ENCODE measurements around the gene GRAP2. TPM values are rescaled to one million over a fixed set of nuclear protein-coding genes. Genes with fewer than 3 reads are reported as not detected.
"Not testable (repeated sequence)": the region's sequence is repeated elsewhere in the genome, so short reads cannot be mapped to it uniquely, and the experiment has no call there.

The GRAP2 gene
- 0.26 and 0.33 TPM in 2 replicates for total RNA-seq (2014; rRNA removed; shearing (Covaris generic))
- polyA plus RNA-seq (2015; cell fraction: cytosol; rRNA removed): 0.44 and 0.60 TPM in 2 replicates
- polyA plus RNA-seq (2015; cell fraction: nucleus; rRNA removed): 0.87 and 1.6 TPM in 2 replicates

- DNase-seq (ENCODE audit: low read depth): no peak
Measured at GRCh38 chr22:39900306-39901227, at the start of gene GRAP2. Gene GRAP2 (plus strand): TSS chr22:39901084. CDS start chr22:39947107, 46,023 bp downstream.

GRCh38 chr22:39851606-39852315, 49.1 kb upstream of the GRAP2 start:
- DNase-seq (ENCODE audit: low read depth): no peak

GRCh38 chr22:39852799-39853198, 48.1 kb upstream of the GRAP2 start:
- no peak for DNase-seq (ENCODE audit: low read depth)

- peak; percentile 8 for DNase-seq (ENCODE audit: low read depth)
Measured at GRCh38 chr22:39856588-39856987, 44.3 kb upstream of the GRAP2 start.

- no peak for DNase-seq (ENCODE audit: low read depth)
Measured at GRCh38 chr22:39859903-39860588, 40.8 kb upstream of the GRAP2 start.

- DNase-seq (ENCODE audit: low read depth): no peak
Measured at GRCh38 chr22:39868741-39869140, 32.1 kb upstream of the GRAP2 start.

- not testable (repeated sequence) for DNase-seq (ENCODE audit: low read depth)
Measured at GRCh38 chr22:39869797-39870196, 31.1 kb upstream of the GRAP2 start.

- no peak for DNase-seq (ENCODE audit: low read depth)
Measured at GRCh38 chr22:39871008-39871798, 29.7 kb upstream of the GRAP2 start.

GRCh38 chr22:39872548-39872947, 28.3 kb upstream of the GRAP2 start:
- no peak for DNase-seq (ENCODE audit: low read depth)

- no peak for DNase-seq (ENCODE audit: low read depth)
Measured at GRCh38 chr22:39873965-39874364, 26.9 kb upstream of the GRAP2 start.

GRCh38 chr22:39875176-39875885, 25.6 kb upstream of the GRAP2 start:
- not testable (repeated sequence) for DNase-seq (ENCODE audit: low read depth)

GRCh38 chr22:39877079-39877845, 23.6 kb upstream of the GRAP2 start:
- DNase-seq (ENCODE audit: low read depth): no peak

GRCh38 chr22:39880722-39881121, 20.2 kb upstream of the GRAP2 start:
- DNase-seq (ENCODE audit: low read depth): no peak

- no peak for DNase-seq (ENCODE audit: low read depth)
Measured at GRCh38 chr22:39883057-39883456, 17.8 kb upstream of the GRAP2 start.

GRCh38 chr22:39889924-39890323, 11.0 kb upstream of the GRAP2 start:
- not testable (repeated sequence) for DNase-seq (ENCODE audit: low read depth)

GRCh38 chr22:39893526-39893925, 7.4 kb upstream of the GRAP2 start, which contains the start of gene ENTHD1:
Gene ENTHD1 (minus strand): TSS chr22:39893760. CDS start chr22:39887748, 6,012 bp downstream.
- no peak for DNase-seq (ENCODE audit: low read depth)

- DNase-seq (ENCODE audit: low read depth): no peak
Measured at GRCh38 chr22:39894554-39895092, 6.3 kb upstream of the GRAP2 start.

GRCh38 chr22:39895682-39896081, 5.2 kb upstream of the GRAP2 start:
- DNase-seq (ENCODE audit: low read depth): no peak

All from HT1080 (cell line).